Ovary (tissue), 3 donors: ENCODE results near the gene PLCB4.

Source experiments
- CTCF ChIP-seq, 3 donors: fragments of 450-650 bp in 2 of 3; fragments of 200-600 bp in 1 of 3; IDR thresholded peaks; one replicate each; pipeline versions ENCODE4 v1.5.1 to v1.8.0; 2016 to 2022; ENCODE audit warnings: antibody characterized with exemption in 3 of 3, mild to moderate bottlenecking in 1 of 3
- EP300 ChIP-seq: sonication (generic); formaldehyde crosslinking; IDR thresholded peaks from one replicate; pipeline ENCODE4 v1.6.1; 2017; ENCODE audit warnings: antibody characterized with exemption
- POLR2A ChIP-seq: fragments of 450-650 bp; IDR thresholded peaks from one replicate; pipeline ENCODE4 v1.6.1; 2017; ENCODE audit warnings: antibody characterized with exemption, mild to moderate bottlenecking, moderate library complexity
- donor health status: DM: no; HTN: no; CAD: no.

DNA sequence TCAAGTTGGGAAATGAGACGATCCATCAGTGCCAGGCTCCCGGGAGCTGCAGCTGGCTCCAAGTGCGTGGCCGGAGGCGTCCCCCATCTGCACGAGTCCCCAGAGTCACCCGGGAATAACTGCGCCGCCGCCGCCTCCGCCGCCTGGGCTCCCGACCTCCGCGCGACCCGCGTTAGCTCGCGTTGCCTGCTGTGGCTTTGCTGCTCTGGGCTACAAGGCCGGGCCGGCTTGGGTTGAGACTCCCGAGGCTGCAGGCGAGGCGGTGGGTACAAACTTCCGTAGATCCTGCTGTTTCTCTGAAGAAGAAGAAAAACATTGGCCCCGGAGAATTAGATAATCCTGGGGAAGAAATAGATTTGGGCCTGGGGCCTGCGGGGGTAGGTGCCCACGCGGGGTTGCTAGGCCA lies 438.1 kb downstream of the PLCB4 start:
- no peak for TF ChIP-seq POLR2A
- no peak for TF ChIP-seq CTCF (IDR thresholded peaks at IDR 0.05)
- no peak for TF ChIP-seq EP300
